ENCODE data around the gene ENTHD1.

ENTHD1 gene

GRCh38 chr22:39871008-39871798 is 22.4 kb downstream of the ENTHD1 start (continued):
- no peak for TF ChIP-seq ZNF280C (tag by site-specific recombination; IDR thresholded peaks at IDR 0.05)
- no peak for TF ChIP-seq ZNF549 (tag by site-specific recombination; IDR thresholded peaks at IDR 0.05)
- TF ChIP-seq ZNF280D (tag by site-specific recombination; IDR thresholded peaks at IDR 0.05) = no peak
- TF ChIP-seq ZNF366 (tag by site-specific recombination; conservative IDR thresholded peaks at IDR 0.05) = no peak
- TF ChIP-seq ZNF639 (tag by site-specific recombination; IDR thresholded peaks at IDR 0.05) = no peak
- no peak for TF ChIP-seq ZFHX2 (tag by site-specific recombination; conservative IDR thresholded peaks at IDR 0.05)
- no peak for TF ChIP-seq ZNF362 (tag by site-specific recombination; IDR thresholded peaks at IDR 0.05)
- TF ChIP-seq ZNF830 (tag by site-specific recombination; IDR thresholded peaks at IDR 0.05; ENCODE audit: low read depth) = no peak
- TF ChIP-seq ZSCAN23 (tag by site-specific recombination; IDR thresholded peaks at IDR 0.05) = no peak
- no peak for TF ChIP-seq SETDB1 (IDR thresholded peaks at IDR 0.05; ENCODE audit: insufficient read length, low read length)
- TF ChIP-seq ZNF623 (tag by site-specific recombination; IDR thresholded peaks at IDR 0.05) = peak; percentile 85
- TF ChIP-seq ZNF843 (tag by site-specific recombination; IDR thresholded peaks at IDR 0.05) = no peak
- no peak for TF ChIP-seq ZNF423 (tag by site-specific recombination; IDR thresholded peaks at IDR 0.05)
- TF ChIP-seq ZNF398 (tag by site-specific recombination; IDR thresholded peaks at IDR 0.05) = no peak
- peak; percentile 46; the same call in 1 of the 2 replicates for TF ChIP-seq ZNF214 (tag by site-specific recombination; IDR thresholded peaks at IDR 0.05; ENCODE audit: borderline replicate concordance)
- no peak for TF ChIP-seq ZNF112 (tag by site-specific recombination; IDR thresholded peaks at IDR 0.05)
- TF ChIP-seq ZBTB20 (tag by site-specific recombination; IDR thresholded peaks at IDR 0.05) = no peak
- TF ChIP-seq ZNF510 (tag by site-specific recombination; IDR thresholded peaks at IDR 0.05; ENCODE audit: insufficient replicate concordance) = peak; percentile 77
- TF ChIP-seq KLF17 (tag by site-specific recombination; IDR thresholded peaks at IDR 0.05) = no peak
- no peak for TF ChIP-seq WT1 (tag by site-specific recombination; IDR thresholded peaks at IDR 0.05)
- TF ChIP-seq PRDM10 (tag by site-specific recombination; IDR thresholded peaks at IDR 0.05) = no peak
- TF ChIP-seq ZNF585B (tag by site-specific recombination; IDR thresholded peaks at IDR 0.05) = no peak
